GM12878 (cell line): ENCODE results near the gene TRDN. TPM values are rescaled to one million over a fixed set of nuclear protein-coding genes. Genes with fewer than 3 reads are reported as not detected.

Source experiments
- ATAC-seq: fragments of 200-7000 bp; cut with Tn5 transposase; 3 replicates; pipeline ENCODE4 v1.9.1; 2020; ENCODE audit warnings: mild to moderate bottlenecking, moderate library complexity
- BruUV-seq: library from RNA; stranded (reverse); fragments of 400-500 nt; replicated peaks from 2 replicates; lab custom pipeline; 2021; lab: Mats Ljungman, UMichigan
- CTCF ChIA-PET: fragments of 300-600 bp; sonication (Branson Sonifier 250); formaldehyde crosslinking; extraction: SDS; loops from one replicate; lab custom pipeline; 2021; ENCODE audit warnings: inconsistent platforms; lab: Yijun Ruan, JAX
- POLR2A ChIA-PET: fragments of 350-600 bp; formaldehyde crosslinking; extraction: SDS; loops from one replicate; lab custom pipeline; 2021; ENCODE audit warnings: inconsistent platforms; lab: Charles Lee
- RAD21 ChIA-PET: fragments of 300-600 bp; sonication (Branson Sonifier 250); formaldehyde crosslinking; loops from one replicate; lab custom pipeline; 2023; ENCODE audit warnings: antibody characterized with exemption; ENCODE audit not compliant: unreplicated experiment; lab: Charles Lee
- SMC1A ChIA-PET: fragments of 300-600 bp; sonication (Branson Sonifier 250); formaldehyde crosslinking; loops from one replicate; lab custom pipeline; 2023; ENCODE audit not compliant: unreplicated experiment, uncharacterized antibody; lab: Charles Lee
- DNase-seq: peaks from one replicate; pipeline ENCODE4 v3.0.0-alpha.2; 2011; ENCODE audit warnings: low read depth, low spot score
- FAIRE-seq: peaks from 3 replicates; lab custom pipeline; 2011; peaks lifted over from hg19 to GRCh38; lab: Jason Lieb, UNC
- H2AFZ ChIP-seq: 2 replicates; pipeline ENCODE4 v1.6.0; 2011; ENCODE audit warnings: low read depth, low read length, control low read depth; ENCODE audit not compliant: control insufficient read depth
- H3K27ac ChIP-seq: 2 replicates; pipeline ENCODE4 v1.5.1; 2011; ENCODE audit warnings: control low read depth; ENCODE audit not compliant: control insufficient read depth, insufficient read depth
- H3K27me3 ChIP-seq, 2 experiments: replicated peaks in 1 of 2; 2 replicates each; pipeline versions ENCODE4 v1.6.0 to v1.6.1; 2011; ENCODE audit warnings: low read length in 1 of 2; ENCODE audit not compliant: control insufficient read depth in 2 of 2, insufficient read depth in 2 of 2
- H3K36me3 ChIP-seq, 2 experiments: 2 replicates each; pipeline ENCODE4 v1.5.1; 2011; ENCODE audit warnings: low read length in 1 of 2; ENCODE audit not compliant: control insufficient read depth in 2 of 2, insufficient read depth in 2 of 2
- H3K4me1 ChIP-seq: 2 replicates; pipeline ENCODE4 v1.6.1; 2011; ENCODE audit warnings: mild to moderate bottlenecking, low read length, moderate library complexity, mixed read lengths; ENCODE audit not compliant: control insufficient read depth, insufficient read depth
- H3K4me2 ChIP-seq: 2 replicates; pipeline ENCODE4 v1.6.0; 2011; ENCODE audit warnings: control low read depth; ENCODE audit not compliant: control insufficient read depth, insufficient read depth
- H3K4me3 ChIP-seq: fragments of 200-600 bp; sonication (generic); 2 replicates; pipeline ENCODE4 v1.5.1; 2016
- H3K79me2 ChIP-seq: 2 replicates; pipeline ENCODE4 v1.6.0; 2011; ENCODE audit warnings: low read length; ENCODE audit not compliant: control insufficient read depth, insufficient read depth
- H3K9ac ChIP-seq: 2 replicates; pipeline ENCODE4 v1.8.0; 2011; ENCODE audit warnings: low read length, control low read depth, mixed read lengths; ENCODE audit not compliant: control insufficient read depth, insufficient read depth
- H3K9me3 ChIP-seq: replicated peaks from 3 replicates; pipeline ENCODE4 v1.5.1; 2011; ENCODE audit warnings: mild to moderate bottlenecking, low read length; ENCODE audit not compliant: control insufficient read depth, insufficient read depth
- H4K20me1 ChIP-seq: 2 replicates; pipeline ENCODE4 v1.6.0; 2011; ENCODE audit not compliant: control insufficient read depth, insufficient read depth
- POLR2AphosphoS5 ChIP-seq: IDR thresholded peaks from 2 replicates; pipeline ENCODE4 v1.6.1; 2011; ENCODE audit warnings: mild to moderate bottlenecking, low read length, inconsistent platforms
- RAD51 ChIP-seq: fragments of 450-650 bp; IDR thresholded peaks from 2 replicates; pipeline ENCODE4 v1.6.1; 2016; ENCODE audit warnings: moderate library complexity, mild to moderate bottlenecking, inconsistent platforms
- SMARCA5 ChIP-seq: fragments of 450-650 bp; IDR thresholded peaks from 2 replicates; pipeline ENCODE4 v1.6.1; 2017; ENCODE audit warnings: mild to moderate bottlenecking
- ZBED1 ChIP-seq: IDR thresholded peaks from 2 replicates; pipeline ENCODE4 v1.6.1; 2016; ENCODE audit warnings: borderline replicate concordance
- WGBS: methylation state at CpG from one replicate; pipeline ENCODE4 v1.1.6; 2016; ENCODE audit warnings: low lambda C conversion rate; ENCODE audit not compliant: insufficient replicate concordance, insufficient coverage; ENCODE audit errors: missing lambda C conversion rate; 5-methylcytosine and 5-hydroxymethylcytosine counted together
- in situ Hi-C: fragments of 300-500 bp; cut with MboI; formaldehyde crosslinking; loops from 9 replicates; pipeline ENCODE4 v1.14.3; 2018; ENCODE audit warnings: mixed read lengths
- intact Hi-C: fragments of 100-400 bp; cut with micrococcal nuclease; formaldehyde crosslinking; loops from one replicate; pipeline ENCODE4 v1.14.2; 2022; ENCODE audit not compliant: unreplicated experiment
- polyA plus RNA-seq, 11 experiments: library from polyadenylated mRNA; depleted of rRNA in 4 of 11; unstranded in 6 of 11; stranded (reverse) in 5 of 11; fragments of >200 nt; fragmentation: Nextera tagmentation in 4 of 11; fragmentation: Illumina TruSeq in 1 of 11; extraction: Ambion mirVana in 4 of 11; extraction: Trizol in 1 of 11; gene quantifications; 1 replicate in 1 of 11; 2 replicates in 10 of 11; pipeline versions ENCODE4 v1.2.1 to v1.2.3, GENCODE V29; 2011 to 2016; ENCODE audit warnings: inconsistent platforms in 2 of 11, missing spikeins in 2 of 11, low read depth in 1 of 11
- total RNA-seq, 4 experiments: library from RNA; depleted of rRNA in 3 of 4; stranded (reverse); fragments of >200 nt in 3 of 4; fragmentation: Illumina TruSeq in 1 of 4; extraction: Trizol in 1 of 4; gene quantifications; 2 replicates each; pipeline versions ENCODE4 v1.2.1 to v1.2.3, GENCODE V29; 2013 to 2021
- TF ChIP-seq, protein P1 (sequence below): fragments of 450-650 bp; IDR thresholded peaks from 2 replicates; pipeline ENCODE4 v1.6.1; 2017; ENCODE audit warnings: mild to moderate bottlenecking, moderate library complexity
- TF ChIP-seq, protein P2 (sequence below): fragments of 150-350 bp; IDR thresholded peaks from 2 replicates; pipeline ENCODE4 v1.6.1; 2016; ENCODE audit warnings: low read depth, low read length
- TF ChIP-seq, protein P3 (sequence below): fragments of 450-650 bp; IDR thresholded peaks from 2 replicates; pipeline ENCODE4 v1.6.1; 2017; ENCODE audit warnings: antibody characterized with exemption, mild to moderate bottlenecking, moderate library complexity
- TF ChIP-seq, protein P4 (sequence below): fragments of 450-650 bp; IDR thresholded peaks from 2 replicates; pipeline ENCODE4 v1.6.1; 2017; ENCODE audit warnings: borderline replicate concordance

The TRDN gene
- total and polyA plus RNA-seq, 10 of the 15 experiments (the other 5 are each of a cell fraction or from before 2014, with no cell fraction given), result not detected

DNA sequence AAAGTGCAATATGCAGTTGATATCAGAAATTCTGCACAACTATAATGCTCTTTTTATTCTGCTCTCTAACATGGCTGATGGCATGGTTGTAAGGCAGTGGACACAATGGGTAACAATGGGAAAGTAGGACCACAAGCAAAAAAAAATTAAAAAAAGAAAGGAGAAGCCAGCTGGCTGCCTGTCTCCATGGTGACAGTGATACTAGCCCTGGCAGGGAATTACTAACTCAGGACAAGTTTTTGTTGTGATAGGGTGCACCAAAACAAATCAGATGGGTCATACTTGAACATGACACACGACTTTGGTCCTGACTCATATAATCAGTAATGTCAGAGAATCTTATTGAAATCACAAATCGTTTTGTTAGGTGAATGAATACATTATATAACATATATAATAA is 169.4 kb downstream of the TRDN start:
- 0% methylated on average over 2 of the region's 2 CpGs for WGBS
- Histone ChIP-seq H3K4me1 (no peaks in the 10 kb centered on the region), H3K9ac (no peak overlapping the region), H3K4me3 (no peak overlapping the region), H3K79me2 (no peaks in the 10 kb centered on the region), H3K36me3 (no peaks in the 10 kb centered on the region), H3K4me2 (no peak overlapping the region), H3K9me3 (no peaks in the 10 kb centered on the region), H3K27me3 (no peaks in the 10 kb centered on the region), H3K27ac (no peak overlapping the region), H4K20me1 (no peaks in the 10 kb centered on the region), H2AFZ (no peak overlapping the region)
- SMC1A ChIA-PET, result no interaction called here
- no peak for FAIRE-seq
- BruUV-seq, result no TSS peak
- CTCF ChIA-PET, result no interaction called here
- no peak for TF ChIP-seq POLR2AphosphoS5
- no peak for TF ChIP-seq RAD51
- TF ChIP-seq, protein P1, sequence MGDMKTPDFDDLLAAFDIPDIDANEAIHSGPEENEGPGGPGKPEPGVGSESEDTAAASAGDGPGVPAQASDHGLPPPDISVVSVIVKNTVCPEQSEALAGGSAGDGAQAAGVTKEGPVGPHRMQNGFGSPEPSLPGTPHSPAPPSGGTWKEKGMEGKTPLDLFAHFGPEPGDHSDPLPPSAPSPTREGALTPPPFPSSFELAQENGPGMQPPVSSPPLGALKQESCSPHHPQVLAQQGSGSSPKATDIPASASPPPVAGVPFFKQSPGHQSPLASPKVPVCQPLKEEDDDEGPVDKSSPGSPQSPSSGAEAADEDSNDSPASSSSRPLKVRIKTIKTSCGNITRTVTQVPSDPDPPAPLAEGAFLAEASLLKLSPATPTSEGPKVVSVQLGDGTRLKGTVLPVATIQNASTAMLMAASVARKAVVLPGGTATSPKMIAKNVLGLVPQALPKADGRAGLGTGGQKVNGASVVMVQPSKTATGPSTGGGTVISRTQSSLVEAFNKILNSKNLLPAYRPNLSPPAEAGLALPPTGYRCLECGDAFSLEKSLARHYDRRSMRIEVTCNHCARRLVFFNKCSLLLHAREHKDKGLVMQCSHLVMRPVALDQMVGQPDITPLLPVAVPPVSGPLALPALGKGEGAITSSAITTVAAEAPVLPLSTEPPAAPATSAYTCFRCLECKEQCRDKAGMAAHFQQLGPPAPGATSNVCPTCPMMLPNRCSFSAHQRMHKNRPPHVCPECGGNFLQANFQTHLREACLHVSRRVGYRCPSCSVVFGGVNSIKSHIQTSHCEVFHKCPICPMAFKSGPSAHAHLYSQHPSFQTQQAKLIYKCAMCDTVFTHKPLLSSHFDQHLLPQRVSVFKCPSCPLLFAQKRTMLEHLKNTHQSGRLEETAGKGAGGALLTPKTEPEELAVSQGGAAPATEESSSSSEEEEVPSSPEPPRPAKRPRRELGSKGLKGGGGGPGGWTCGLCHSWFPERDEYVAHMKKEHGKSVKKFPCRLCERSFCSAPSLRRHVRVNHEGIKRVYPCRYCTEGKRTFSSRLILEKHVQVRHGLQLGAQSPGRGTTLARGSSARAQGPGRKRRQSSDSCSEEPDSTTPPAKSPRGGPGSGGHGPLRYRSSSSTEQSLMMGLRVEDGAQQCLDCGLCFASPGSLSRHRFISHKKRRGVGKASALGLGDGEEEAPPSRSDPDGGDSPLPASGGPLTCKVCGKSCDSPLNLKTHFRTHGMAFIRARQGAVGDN, result no peak
- TF ChIP-seq ZBED1, result no peak
- TF ChIP-seq, protein P2, sequence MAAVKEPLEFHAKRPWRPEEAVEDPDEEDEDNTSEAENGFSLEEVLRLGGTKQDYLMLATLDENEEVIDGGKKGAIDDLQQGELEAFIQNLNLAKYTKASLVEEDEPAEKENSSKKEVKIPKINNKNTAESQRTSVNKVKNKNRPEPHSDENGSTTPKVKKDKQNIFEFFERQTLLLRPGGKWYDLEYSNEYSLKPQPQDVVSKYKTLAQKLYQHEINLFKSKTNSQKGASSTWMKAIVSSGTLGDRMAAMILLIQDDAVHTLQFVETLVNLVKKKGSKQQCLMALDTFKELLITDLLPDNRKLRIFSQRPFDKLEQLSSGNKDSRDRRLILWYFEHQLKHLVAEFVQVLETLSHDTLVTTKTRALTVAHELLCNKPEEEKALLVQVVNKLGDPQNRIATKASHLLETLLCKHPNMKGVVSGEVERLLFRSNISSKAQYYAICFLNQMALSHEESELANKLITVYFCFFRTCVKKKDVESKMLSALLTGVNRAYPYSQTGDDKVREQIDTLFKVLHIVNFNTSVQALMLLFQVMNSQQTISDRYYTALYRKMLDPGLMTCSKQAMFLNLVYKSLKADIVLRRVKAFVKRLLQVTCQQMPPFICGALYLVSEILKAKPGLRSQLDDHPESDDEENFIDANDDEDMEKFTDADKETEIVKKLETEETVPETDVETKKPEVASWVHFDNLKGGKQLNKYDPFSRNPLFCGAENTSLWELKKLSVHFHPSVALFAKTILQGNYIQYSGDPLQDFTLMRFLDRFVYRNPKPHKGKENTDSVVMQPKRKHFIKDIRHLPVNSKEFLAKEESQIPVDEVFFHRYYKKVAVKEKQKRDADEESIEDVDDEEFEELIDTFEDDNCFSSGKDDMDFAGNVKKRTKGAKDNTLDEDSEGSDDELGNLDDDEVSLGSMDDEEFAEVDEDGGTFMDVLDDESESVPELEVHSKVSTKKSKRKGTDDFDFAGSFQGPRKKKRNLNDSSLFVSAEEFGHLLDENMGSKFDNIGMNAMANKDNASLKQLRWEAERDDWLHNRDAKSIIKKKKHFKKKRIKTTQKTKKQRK, result no peak
- TF ChIP-seq, protein P3, sequence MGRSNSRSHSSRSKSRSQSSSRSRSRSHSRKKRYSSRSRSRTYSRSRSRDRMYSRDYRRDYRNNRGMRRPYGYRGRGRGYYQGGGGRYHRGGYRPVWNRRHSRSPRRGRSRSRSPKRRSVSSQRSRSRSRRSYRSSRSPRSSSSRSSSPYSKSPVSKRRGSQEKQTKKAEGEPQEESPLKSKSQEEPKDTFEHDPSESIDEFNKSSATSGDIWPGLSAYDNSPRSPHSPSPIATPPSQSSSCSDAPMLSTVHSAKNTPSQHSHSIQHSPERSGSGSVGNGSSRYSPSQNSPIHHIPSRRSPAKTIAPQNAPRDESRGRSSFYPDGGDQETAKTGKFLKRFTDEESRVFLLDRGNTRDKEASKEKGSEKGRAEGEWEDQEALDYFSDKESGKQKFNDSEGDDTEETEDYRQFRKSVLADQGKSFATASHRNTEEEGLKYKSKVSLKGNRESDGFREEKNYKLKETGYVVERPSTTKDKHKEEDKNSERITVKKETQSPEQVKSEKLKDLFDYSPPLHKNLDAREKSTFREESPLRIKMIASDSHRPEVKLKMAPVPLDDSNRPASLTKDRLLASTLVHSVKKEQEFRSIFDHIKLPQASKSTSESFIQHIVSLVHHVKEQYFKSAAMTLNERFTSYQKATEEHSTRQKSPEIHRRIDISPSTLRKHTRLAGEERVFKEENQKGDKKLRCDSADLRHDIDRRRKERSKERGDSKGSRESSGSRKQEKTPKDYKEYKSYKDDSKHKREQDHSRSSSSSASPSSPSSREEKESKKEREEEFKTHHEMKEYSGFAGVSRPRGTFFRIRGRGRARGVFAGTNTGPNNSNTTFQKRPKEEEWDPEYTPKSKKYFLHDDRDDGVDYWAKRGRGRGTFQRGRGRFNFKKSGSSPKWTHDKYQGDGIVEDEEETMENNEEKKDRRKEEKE, result no peak
- TF ChIP-seq SMARCA5, result no peak
- TF ChIP-seq, protein P4, sequence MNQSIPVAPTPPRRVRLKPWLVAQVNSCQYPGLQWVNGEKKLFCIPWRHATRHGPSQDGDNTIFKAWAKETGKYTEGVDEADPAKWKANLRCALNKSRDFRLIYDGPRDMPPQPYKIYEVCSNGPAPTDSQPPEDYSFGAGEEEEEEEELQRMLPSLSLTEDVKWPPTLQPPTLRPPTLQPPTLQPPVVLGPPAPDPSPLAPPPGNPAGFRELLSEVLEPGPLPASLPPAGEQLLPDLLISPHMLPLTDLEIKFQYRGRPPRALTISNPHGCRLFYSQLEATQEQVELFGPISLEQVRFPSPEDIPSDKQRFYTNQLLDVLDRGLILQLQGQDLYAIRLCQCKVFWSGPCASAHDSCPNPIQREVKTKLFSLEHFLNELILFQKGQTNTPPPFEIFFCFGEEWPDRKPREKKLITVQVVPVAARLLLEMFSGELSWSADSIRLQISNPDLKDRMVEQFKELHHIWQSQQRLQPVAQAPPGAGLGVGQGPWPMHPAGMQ, result no peak
- DNase-seq, result no peak
- POLR2A ChIA-PET, result no interaction called here
- in situ Hi-C loops (no loop called here), intact Hi-C loops (no loop called here)
- ATAC-seq, result no peak
- RAD21 ChIA-PET, result no interaction called here
